WTC11 (cell line): ENCODE results near the gene PCDHA1. TPM values are rescaled to one million over a fixed set of nuclear protein-coding genes. Genes with fewer than 3 reads are reported as not detected.

Experiments used
- ATAC-seq: fragments of 200-7000 bp; cut with Tn5 transposase; 2 replicates; pipeline ENCODE4 v1.10.0; 2021; ENCODE audit warnings: mild to moderate bottlenecking, moderate library complexity
- CTCF ChIA-PET: fragments of 300-600 bp; sonication (Branson Sonifier 250); formaldehyde crosslinking; loops from one replicate; lab custom pipeline; 2021; ENCODE audit warnings: antibody characterized with exemption; lab: Charles Lee
- POLR2A ChIA-PET: fragments of 350-600 bp; sonication (Branson Sonifier 250); formaldehyde crosslinking; loops from one replicate; lab custom pipeline; 2021; ENCODE audit warnings: antibody characterized with exemption; lab: Charles Lee
- DNase-seq: peaks from one replicate; pipeline ENCODE4 v3.0.0; 2021; ENCODE audit warnings: low spot score
- H3K27ac Mint-ChIP-seq: 2 replicates; pipeline ENCODE4 v1.8.0; 2021; ENCODE audit warnings: mixed read lengths
- H3K27me3 Mint-ChIP-seq: 2 replicates; pipeline ENCODE4 v1.8.0; 2021; ENCODE audit warnings: low read depth, mild to moderate bottlenecking, moderate library complexity, mixed read lengths
- H3K36me3 Mint-ChIP-seq: 2 replicates; pipeline ENCODE4 v1.8.0; 2021; ENCODE audit warnings: mixed read lengths
- H3K4me1 Mint-ChIP-seq: 2 replicates; pipeline ENCODE4 v1.8.0; 2022; ENCODE audit warnings: mixed read lengths
- H3K4me3 Mint-ChIP-seq: 2 replicates; pipeline ENCODE4 v1.8.0; 2021; ENCODE audit warnings: mild to moderate bottlenecking, moderate library complexity, mixed read lengths
- H3K9me3 Mint-ChIP-seq: 2 replicates; pipeline ENCODE4 v1.8.0; 2021; ENCODE audit warnings: mixed read lengths
- ELF4 ChIP-seq: sonication (generic); formaldehyde crosslinking; IDR thresholded peaks from 2 replicates; pipeline ENCODE4 v1.8.1; 2022; ENCODE audit warnings: low read depth, mild to moderate bottlenecking, moderate library complexity, missing genetic modification reagents
- FOXK1 ChIP-seq: sonication (generic); formaldehyde crosslinking; IDR thresholded peaks from 2 replicates; pipeline ENCODE4 v1.8.0; 2022; ENCODE audit warnings: mild to moderate bottlenecking, moderate library complexity, missing genetic modification reagents
- TEAD4 ChIP-seq: sonication (generic); formaldehyde crosslinking; IDR thresholded peaks from 2 replicates; pipeline ENCODE4 v1.8.0; 2022; ENCODE audit warnings: mild to moderate bottlenecking, missing genetic modification reagents
- ZNF219 ChIP-seq: sonication (generic); formaldehyde crosslinking; IDR thresholded peaks from 2 replicates; pipeline ENCODE4 v1.8.0; 2023; ENCODE audit warnings: missing genetic modification reagents, mild to moderate bottlenecking, borderline replicate concordance
- ZNF423 ChIP-seq: fragments of 250-450 bp; sonication (Bioruptor Pico); IDR thresholded peaks from 2 replicates; pipeline ENCODE4 v2.1.2; 2022; ENCODE audit warnings: mild to moderate bottlenecking, moderate library complexity
- total RNA-seq: library from RNA; stranded (reverse); gene quantifications from 3 replicates; pipeline ENCODE4 v1.2.3, GENCODE V29; 2021
- TF ChIP-seq, protein P1 (sequence below): sonication (generic); formaldehyde crosslinking; conservative IDR thresholded peaks from 2 replicates; pipeline ENCODE4 v1.8.1; 2022; ENCODE audit warnings: mild to moderate bottlenecking, missing genetic modification reagents
- TF ChIP-seq, protein P2 (sequence below): sonication (generic); formaldehyde crosslinking; IDR thresholded peaks from 2 replicates; pipeline ENCODE4 v1.8.0; 2023; ENCODE audit warnings: missing genetic modification reagents
- TF ChIP-seq, protein P3 (sequence below): sonication (generic); formaldehyde crosslinking; IDR thresholded peaks from 2 replicates; pipeline ENCODE4 v1.8.0; 2022; ENCODE audit warnings: mild to moderate bottlenecking, missing genetic modification reagents
- TF ChIP-seq, protein P4 (sequence below): sonication (generic); formaldehyde crosslinking; IDR thresholded peaks from 2 replicates; pipeline ENCODE4 v1.8.0; 2022; ENCODE audit warnings: mild to moderate bottlenecking, missing genetic modification reagents
- TF ChIP-seq, protein P5 (sequence below): sonication (generic); formaldehyde crosslinking; IDR thresholded peaks from 2 replicates; pipeline ENCODE4 v1.8.1; 2023; ENCODE audit warnings: mild to moderate bottlenecking, moderate library complexity, missing genetic modification reagents
- TF ChIP-seq, protein P6 (sequence below): fragments of 250-450 bp; sonication (Bioruptor Pico); IDR thresholded peaks from 2 replicates; pipeline ENCODE4 v1.9.0; 2021; ENCODE audit warnings: mild to moderate bottlenecking
- TF ChIP-seq, protein P7 (sequence below): sonication (generic); formaldehyde crosslinking; IDR thresholded peaks from 2 replicates; pipeline ENCODE4 v1.8.1; 2023; ENCODE audit warnings: mild to moderate bottlenecking, missing genetic modification reagents, borderline replicate concordance

The PCDHA1 gene
- total RNA-seq, 1 experiment from 2014 or later, result 2.4 TPM

DNA sequence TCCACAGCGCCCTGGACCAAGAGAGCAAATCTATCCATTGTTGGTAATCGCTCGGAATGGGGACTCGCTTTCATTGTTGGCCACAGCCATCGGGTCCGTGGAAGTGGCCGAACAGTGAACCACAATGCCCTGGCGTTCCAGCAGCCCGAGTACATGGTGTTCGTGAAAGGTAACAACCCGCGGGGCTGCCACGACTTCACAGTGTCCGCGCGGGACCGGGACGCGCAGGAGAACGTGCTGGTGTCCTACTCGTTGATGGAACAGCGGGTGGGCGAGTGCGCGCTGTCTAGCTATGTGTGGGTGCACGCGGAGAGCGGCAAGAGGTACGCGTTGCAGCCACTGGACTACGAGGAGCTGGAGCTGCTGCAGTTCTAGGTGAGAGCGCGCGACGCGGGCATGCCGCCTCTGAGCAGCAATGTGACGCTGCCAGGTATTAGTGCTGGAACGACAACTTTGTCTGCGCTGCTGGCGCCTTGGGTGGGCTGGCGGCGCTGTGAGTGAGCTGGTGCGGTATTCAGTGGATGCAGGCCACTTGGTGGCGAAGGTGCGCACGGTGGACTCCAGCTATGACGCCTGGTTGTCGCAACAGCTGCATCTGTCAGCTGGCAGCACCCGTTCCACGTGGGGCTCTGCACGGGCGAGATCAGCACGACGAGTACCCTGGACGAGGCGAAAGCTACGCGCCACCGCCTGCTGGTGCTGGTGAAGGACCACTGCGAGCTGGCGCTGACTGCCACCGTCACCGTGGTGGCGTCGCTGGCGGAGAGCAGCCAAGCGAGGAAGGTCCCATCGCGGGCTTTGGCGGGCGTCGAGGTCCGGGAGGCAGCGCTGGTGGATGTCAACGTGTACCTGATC is 76.7 kb downstream of the PCDHA1 start (continued):
- TF ChIP-seq ELF4, result no peak
- TF ChIP-seq, protein P1, sequence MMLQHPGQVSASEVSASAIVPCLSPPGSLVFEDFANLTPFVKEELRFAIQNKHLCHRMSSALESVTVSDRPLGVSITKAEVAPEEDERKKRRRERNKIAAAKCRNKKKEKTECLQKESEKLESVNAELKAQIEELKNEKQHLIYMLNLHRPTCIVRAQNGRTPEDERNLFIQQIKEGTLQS, result no peak
- TF ChIP-seq, protein P2, sequence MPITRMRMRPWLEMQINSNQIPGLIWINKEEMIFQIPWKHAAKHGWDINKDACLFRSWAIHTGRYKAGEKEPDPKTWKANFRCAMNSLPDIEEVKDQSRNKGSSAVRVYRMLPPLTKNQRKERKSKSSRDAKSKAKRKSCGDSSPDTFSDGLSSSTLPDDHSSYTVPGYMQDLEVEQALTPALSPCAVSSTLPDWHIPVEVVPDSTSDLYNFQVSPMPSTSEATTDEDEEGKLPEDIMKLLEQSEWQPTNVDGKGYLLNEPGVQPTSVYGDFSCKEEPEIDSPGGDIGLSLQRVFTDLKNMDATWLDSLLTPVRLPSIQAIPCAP (CRISPR knock-in tag), result no peak

DNA sequence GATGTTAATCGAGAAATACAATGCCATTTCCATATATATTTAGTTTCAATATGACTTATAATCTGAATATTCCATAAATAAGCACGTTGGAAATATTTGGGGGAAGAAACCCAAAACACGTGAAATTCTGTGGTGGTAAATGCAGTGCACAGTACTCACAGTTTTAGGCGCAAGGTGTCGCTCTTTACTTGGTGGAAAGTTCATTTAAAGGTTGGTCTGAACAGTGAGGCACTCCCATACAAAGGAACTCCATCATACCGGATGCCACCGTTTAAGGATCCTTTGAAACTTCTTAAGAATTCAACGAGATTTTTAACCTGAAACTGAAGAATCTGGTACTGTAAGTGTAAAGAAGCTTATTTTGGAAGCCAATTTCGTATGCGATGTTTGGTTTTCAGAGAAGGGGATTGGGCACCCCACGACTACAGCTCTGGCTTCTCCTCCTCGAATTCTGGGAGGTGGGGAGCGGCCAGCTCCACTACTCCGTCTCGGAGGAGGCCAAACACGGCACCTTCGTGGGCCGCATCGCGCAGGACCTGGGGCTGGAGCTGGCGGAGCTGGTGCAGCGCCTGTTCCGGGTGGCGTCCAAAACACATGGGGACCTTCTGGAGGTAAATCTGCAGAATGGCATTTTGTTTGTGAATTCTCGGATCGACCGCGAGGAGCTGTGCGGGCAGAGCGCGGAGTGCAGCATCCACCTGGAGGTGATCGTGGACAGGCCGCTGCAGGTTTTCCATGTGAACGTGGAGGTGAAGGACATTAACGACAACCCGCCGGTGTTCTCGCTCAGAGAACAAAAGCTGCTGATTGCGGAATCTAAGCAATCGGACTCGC is 83.0 kb downstream of the PCDHA1 start, which contains the start of gene PCDHA11:
PCDHA11 (plus strand) TSS at position 237 of the 834 bp plus-strand sequence; CDS start at position 384, 147 bp downstream.
- DNase-seq, result no peak
- POLR2A ChIA-PET, result interaction anchor here (0.6 to 1.8 kb wide), 5 partner anchors 13 to 183 kb away, joined by 3 to 13 read pairs (median 3); partner anchors contain the start of gene PCDHA10

DNA sequence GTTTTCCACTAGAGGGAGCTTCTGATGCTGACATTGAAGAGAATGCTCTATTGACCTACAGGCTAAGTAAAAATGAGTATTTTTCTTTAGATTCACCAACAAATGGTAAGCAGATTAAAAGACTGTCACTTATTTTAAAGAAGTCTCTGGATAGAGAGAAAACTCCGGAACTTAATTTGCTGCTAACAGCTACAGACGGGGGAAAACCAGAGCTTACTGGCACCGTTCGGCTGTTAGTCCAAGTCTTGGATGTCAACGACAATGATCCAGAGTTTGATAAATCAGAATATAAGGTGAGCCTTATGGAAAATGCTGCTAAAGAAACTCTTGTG is 83.6 kb downstream of the PCDHA1 start:
- H3K36me3 Mint-ChIP-seq, result peaks cover 30% of the 10 kb centered on the region
- POLR2A ChIA-PET, result interaction anchor here (0.6 to 1.8 kb wide), 4 partner anchors 14 to 182 kb away, joined by 3 to 13 read pairs (median 6); partner anchors contain the start of gene PCDHA10

More for the DNA sequence above, 83.0 kb downstream of the PCDHA1 start, which contains the start of gene PCDHA11:
- Mint-ChIP-seq H3K4me1 (peaks cover 16% of the 10 kb centered on the region), H3K27me3 (no peaks in the 10 kb centered on the region), H3K4me3 (peak within 1 kb of the TSS; percentile 88), H3K36me3 (peaks cover 33% of the 10 kb centered on the region), H3K27ac (peak within 1 kb of the TSS; percentile 78), H3K9me3 (peaks cover 4% of the 10 kb centered on the region)
- peak; percentile 93 for ATAC-seq
- CTCF ChIA-PET, result interaction anchor here (0.6 to 4.7 kb wide), 48 partner anchors 9 to 366 kb away, joined by 3 to 99 read pairs (median 5); partner anchors contain the start of genes HARS1, HARS2, PCDHA1 and PCDHA10
- TF ChIP-seq, protein P1, result no peak
- no peak for TF ChIP-seq TEAD4 (CRISPR knock-in tag)
- TF ChIP-seq, protein P3, sequence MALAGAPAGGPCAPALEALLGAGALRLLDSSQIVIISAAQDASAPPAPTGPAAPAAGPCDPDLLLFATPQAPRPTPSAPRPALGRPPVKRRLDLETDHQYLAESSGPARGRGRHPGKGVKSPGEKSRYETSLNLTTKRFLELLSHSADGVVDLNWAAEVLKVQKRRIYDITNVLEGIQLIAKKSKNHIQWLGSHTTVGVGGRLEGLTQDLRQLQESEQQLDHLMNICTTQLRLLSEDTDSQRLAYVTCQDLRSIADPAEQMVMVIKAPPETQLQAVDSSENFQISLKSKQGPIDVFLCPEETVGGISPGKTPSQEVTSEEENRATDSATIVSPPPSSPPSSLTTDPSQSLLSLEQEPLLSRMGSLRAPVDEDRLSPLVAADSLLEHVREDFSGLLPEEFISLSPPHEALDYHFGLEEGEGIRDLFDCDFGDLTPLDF, result no peak
- TF ChIP-seq, protein P4, sequence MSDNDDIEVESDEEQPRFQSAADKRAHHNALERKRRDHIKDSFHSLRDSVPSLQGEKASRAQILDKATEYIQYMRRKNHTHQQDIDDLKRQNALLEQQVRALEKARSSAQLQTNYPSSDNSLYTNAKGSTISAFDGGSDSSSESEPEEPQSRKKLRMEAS (CRISPR knock-in tag), result 0 out of 2 replicates have a peak, but pooled peaks have one; percentile 17
- no peak for TF ChIP-seq ZNF219 (CRISPR knock-in tag)
- no peak for TF ChIP-seq ZNF423 (CRISPR knock-in tag)
- TF ChIP-seq, protein P5, sequence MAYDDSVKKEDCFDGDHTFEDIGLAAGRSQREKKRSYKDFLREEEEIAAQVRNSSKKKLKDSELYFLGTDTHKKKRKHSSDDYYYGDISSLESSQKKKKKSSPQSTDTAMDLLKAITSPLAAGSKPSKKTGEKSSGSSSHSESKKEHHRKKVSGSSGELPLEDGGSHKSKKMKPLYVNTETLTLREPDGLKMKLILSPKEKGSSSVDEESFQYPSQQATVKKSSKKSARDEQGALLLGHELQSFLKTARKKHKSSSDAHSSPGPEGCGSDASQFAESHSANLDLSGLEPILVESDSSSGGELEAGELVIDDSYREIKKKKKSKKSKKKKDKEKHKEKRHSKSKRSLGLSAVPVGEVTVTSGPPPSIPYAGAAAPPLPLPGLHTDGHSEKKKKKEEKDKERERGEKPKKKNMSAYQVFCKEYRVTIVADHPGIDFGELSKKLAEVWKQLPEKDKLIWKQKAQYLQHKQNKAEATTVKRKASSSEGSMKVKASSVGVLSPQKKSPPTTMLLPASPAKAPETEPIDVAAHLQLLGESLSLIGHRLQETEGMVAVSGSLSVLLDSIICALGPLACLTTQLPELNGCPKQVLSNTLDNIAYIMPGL, result peak; percentile 46; the same call in 1 of the 2 replicates
- TF ChIP-seq, protein P6, sequence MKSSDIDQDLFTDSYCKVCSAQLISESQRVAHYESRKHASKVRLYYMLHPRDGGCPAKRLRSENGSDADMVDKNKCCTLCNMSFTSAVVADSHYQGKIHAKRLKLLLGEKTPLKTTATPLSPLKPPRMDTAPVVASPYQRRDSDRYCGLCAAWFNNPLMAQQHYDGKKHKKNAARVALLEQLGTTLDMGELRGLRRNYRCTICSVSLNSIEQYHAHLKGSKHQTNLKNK (CRISPR knock-in tag), result no peak
- TF ChIP-seq FOXK1, result no peak

More for the DNA sequence above, 83.6 kb downstream of the PCDHA1 start:
- CTCF ChIA-PET, result interaction anchor here (0.6 to 4.7 kb wide), 47 partner anchors 8 to 365 kb away, joined by 3 to 99 read pairs (median 5); partner anchors contain the start of genes HARS1, HARS2, PCDHA1 and PCDHA10
- Mint-ChIP-seq H3K4me3 (peak overlapping the region; percentile 88), H3K4me1 (peaks cover 21% of the 10 kb centered on the region), H3K27ac (peak overlapping the region; percentile 78; the same call in 1 of the 2 replicates), H3K9me3 (peaks cover 4% of the 10 kb centered on the region), H3K27me3 (no peaks in the 10 kb centered on the region)
- TF ChIP-seq, protein P7, sequence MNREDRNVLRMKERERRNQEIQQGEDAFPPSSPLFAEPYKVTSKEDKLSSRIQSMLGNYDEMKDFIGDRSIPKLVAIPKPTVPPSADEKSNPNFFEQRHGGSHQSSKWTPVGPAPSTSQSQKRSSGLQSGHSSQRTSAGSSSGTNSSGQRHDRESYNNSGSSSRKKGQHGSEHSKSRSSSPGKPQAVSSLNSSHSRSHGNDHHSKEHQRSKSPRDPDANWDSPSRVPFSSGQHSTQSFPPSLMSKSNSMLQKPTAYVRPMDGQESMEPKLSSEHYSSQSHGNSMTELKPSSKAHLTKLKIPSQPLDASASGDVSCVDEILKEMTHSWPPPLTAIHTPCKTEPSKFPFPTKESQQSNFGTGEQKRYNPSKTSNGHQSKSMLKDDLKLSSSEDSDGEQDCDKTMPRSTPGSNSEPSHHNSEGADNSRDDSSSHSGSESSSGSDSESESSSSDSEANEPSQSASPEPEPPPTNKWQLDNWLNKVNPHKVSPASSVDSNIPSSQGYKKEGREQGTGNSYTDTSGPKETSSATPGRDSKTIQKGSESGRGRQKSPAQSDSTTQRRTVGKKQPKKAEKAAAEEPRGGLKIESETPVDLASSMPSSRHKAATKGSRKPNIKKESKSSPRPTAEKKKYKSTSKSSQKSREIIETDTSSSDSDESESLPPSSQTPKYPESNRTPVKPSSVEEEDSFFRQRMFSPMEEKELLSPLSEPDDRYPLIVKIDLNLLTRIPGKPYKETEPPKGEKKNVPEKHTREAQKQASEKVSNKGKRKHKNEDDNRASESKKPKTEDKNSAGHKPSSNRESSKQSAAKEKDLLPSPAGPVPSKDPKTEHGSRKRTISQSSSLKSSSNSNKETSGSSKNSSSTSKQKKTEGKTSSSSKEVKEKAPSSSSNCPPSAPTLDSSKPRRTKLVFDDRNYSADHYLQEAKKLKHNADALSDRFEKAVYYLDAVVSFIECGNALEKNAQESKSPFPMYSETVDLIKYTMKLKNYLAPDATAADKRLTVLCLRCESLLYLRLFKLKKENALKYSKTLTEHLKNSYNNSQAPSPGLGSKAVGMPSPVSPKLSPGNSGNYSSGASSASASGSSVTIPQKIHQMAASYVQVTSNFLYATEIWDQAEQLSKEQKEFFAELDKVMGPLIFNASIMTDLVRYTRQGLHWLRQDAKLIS, result no peak
- TF ChIP-seq, protein P5, result no peak
- DNase-seq, result no peak
- peak; percentile 61; the same call in 1 of the 2 replicates for ATAC-seq
